ENCODE results near the gene PPM1H. TPM values are rescaled to one million over a fixed set of nuclear protein-coding genes. Genes with fewer than 3 reads are reported as not detected.

PPM1H gene
- total RNA-seq, 2 experiments from 2014 or later, result 0.07 TPM; not detected in 1

DNA sequence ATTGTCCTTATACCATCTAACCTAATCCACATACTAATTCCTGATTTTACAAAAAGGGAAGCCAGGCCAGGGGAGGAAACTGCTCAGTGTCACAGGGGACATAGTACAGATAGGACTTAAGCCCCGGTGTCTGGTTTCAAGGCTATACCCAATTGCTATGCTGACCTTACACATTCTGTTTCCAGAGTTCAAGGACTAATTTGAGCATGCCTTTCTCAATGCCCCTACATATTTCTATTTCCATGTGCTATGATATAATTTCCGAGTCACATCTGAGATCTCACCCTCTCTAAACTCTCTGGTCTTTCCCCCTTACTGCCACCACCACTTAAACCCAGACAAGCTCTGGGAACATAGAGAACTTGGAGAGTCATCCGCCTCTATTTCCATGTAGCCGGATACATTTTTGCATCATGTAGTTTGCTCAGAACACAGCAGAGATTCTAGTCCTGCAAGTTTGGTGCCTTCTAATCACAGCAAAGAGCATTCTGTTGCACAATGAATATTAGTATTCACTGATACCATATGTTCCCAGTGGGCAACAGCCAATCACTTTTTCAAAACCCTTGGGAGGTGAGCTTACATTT, 34.2 kb downstream of the PPM1H start:
- Mint-ChIP-seq H3K27ac (no peak overlapping the region), H3K27me3 (no peaks in the 10 kb centered on the region), H3K4me3 (no peak overlapping the region), H3K36me3 (ENCODE audit: low read depth) (no peaks in the 10 kb centered on the region), H3K9me3 (no peaks in the 10 kb centered on the region), H3K4me1 (ENCODE audit: low read depth) (no peaks in the 10 kb centered on the region)
- CTCF ChIA-PET, result no interaction called here
- DNase-seq (no peak), ATAC-seq (no peak)
- intact Hi-C loops (cut with micrococcal nuclease), result no loop called here
- POLR2A ChIA-PET, result no interaction called here
- TF ChIP-seq, protein P1, sequence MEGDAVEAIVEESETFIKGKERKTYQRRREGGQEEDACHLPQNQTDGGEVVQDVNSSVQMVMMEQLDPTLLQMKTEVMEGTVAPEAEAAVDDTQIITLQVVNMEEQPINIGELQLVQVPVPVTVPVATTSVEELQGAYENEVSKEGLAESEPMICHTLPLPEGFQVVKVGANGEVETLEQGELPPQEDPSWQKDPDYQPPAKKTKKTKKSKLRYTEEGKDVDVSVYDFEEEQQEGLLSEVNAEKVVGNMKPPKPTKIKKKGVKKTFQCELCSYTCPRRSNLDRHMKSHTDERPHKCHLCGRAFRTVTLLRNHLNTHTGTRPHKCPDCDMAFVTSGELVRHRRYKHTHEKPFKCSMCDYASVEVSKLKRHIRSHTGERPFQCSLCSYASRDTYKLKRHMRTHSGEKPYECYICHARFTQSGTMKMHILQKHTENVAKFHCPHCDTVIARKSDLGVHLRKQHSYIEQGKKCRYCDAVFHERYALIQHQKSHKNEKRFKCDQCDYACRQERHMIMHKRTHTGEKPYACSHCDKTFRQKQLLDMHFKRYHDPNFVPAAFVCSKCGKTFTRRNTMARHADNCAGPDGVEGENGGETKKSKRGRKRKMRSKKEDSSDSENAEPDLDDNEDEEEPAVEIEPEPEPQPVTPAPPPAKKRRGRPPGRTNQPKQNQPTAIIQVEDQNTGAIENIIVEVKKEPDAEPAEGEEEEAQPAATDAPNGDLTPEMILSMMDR (IDR thresholded peaks at IDR 0.05), result no peak

DNA sequence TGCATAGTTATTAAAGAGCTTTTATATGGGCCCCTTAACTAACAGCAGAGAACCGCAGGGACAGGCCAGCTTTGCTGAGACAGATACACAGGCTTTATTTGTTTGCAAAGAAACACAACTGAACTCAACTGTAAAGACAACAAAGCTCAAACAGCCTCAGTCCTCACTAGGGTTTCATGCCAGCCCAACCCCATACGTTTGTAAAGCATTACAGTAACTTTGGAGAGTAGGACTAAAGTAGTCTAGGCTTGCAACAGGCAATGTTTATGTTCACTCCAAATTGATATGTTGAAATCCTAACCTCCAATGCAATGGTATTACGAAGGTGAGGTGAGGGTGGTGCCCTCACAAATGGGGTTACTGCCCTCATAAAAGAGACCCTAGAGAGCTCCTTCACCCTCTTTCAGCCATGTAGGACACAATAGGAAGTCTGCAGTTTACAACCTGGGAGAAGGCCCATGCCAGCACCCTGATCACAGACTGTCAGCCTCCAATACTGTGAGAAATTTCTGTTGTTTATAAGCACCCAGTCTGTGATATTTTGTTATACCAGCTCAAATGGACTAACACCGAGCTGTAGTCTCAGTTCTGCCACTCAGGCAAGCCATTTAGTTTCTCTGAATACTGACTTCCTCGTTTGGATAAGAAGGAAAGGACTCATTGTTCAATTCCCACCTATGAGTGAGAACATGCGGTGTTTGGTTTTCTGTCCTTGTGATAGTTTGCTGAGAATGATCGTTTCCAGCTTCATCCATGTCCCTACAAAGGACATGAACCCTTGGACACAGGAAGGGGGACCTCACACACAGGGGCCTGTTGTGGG, 35.2 kb downstream of the PPM1H start:
- H3K27me3 Mint-ChIP-seq, result no peaks in the 10 kb centered on the region
- TF ChIP-seq, protein P1 (IDR thresholded peaks at IDR 0.05), result no peak
- ATAC-seq (no peak), DNase-seq (no peak)
- intact Hi-C loops (cut with micrococcal nuclease), result no loop called here
- H3K4me3 Mint-ChIP-seq, result no peak overlapping the region
- no peaks in the 10 kb centered on the region for H3K36me3 Mint-ChIP-seq (ENCODE audit: low read depth)
- ChIA-PET CTCF (interaction anchor here (0.8 kb wide), 1 partner anchor 17 kb away, joined by 3 read pairs; no protein-coding TSS in a partner anchor), POLR2A (no interaction called here)
- H3K27ac Mint-ChIP-seq, result no peak overlapping the region
- no peaks in the 10 kb centered on the region for H3K9me3 Mint-ChIP-seq
- H3K4me1 Mint-ChIP-seq (ENCODE audit: low read depth), result no peaks in the 10 kb centered on the region

DNA sequence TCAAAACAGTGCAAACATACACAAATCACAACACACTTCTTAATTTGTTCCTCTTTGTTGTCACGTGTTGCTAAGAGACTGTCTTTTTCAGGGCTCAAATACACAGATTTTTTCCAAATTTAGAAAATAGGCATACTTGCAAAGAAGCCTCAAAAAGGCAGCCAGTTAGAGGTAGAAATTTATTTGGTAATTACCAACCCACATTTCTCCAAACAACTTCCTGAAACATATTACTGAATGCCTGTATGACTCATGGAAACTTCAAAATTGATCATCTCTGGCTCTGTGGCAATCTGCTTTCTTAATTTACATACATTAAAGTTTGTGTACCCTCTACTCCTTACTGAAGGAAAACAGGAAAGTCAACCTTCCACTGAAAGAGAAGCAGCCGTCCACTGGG, 36.4 kb downstream of the PPM1H start:
- ChIA-PET POLR2A (no interaction called here), CTCF (no interaction called here)
- Mint-ChIP-seq H3K27ac (no peak overlapping the region), H3K36me3 (ENCODE audit: low read depth) (no peaks in the 10 kb centered on the region), H3K27me3 (no peaks in the 10 kb centered on the region), H3K4me1 (ENCODE audit: low read depth) (no peaks in the 10 kb centered on the region), H3K4me3 (no peak overlapping the region), H3K9me3 (no peaks in the 10 kb centered on the region)
- DNase-seq (no peak), ATAC-seq (no peak)
- intact Hi-C loops (cut with micrococcal nuclease), result no loop called here
- TF ChIP-seq, protein P1 (IDR thresholded peaks at IDR 0.05), result no peak

DNA sequence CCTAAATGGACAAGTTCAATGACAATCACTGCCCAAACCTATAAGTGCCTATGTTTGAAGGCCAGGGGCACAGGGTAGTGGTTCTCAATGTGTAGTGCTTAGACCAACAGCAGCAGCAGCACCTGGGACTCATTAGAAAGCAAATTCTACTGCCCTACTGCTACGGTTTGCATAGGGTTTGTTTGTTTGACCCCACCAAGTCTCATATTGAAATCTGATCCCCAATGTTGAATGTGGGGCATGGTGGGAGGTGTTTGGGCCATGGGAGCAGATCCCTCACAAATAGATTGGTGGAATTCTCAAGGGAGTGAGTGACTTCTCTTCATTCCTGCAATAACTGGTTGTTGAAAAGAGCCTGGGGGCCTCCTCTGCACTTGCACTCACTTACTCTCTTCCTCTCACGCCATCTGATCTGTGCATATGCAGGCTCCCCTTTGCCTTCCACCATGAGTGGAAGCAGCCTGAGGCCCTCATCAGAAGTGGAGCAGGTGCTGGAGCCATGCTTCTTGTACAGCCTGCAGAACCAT, 39.5 kb downstream of the PPM1H start:
- no peak for DNase-seq
- CTCF ChIA-PET, result no interaction called here

More for the DNA sequence above, 39.5 kb downstream of the PPM1H start:
- ATAC-seq, result no peak
- Mint-ChIP-seq H3K27ac (no peak overlapping the region), H3K9me3 (no peaks in the 10 kb centered on the region), H3K4me3 (no peak overlapping the region), H3K27me3 (no peaks in the 10 kb centered on the region), H3K4me1 (ENCODE audit: low read depth) (peaks cover 4% of the 10 kb centered on the region), H3K36me3 (ENCODE audit: low read depth) (no peaks in the 10 kb centered on the region)
- POLR2A ChIA-PET, result no interaction called here
- intact Hi-C loops (cut with micrococcal nuclease), result no loop called here
- TF ChIP-seq, protein P1 (IDR thresholded peaks at IDR 0.05), result no peak

Measured in activated CD8-positive, alpha-beta T cell treated with anti-CD3 and anti-CD28 coated beads for 36 hours (primary cell).